Transverse colon (tissue), 4 donors: ENCODE measurements around the gene SYT7. TPM values are rescaled to one million over a fixed set of nuclear protein-coding genes. Genes with fewer than 3 reads are reported as not detected.

ENCODE experiments used
- DNase-seq: peaks from one replicate; pipeline ENCODE4 v3.0.0-alpha.2; 2019
- H3K27ac ChIP-seq, 4 donors: fragments of 200-600 bp; sonication (generic); 2 replicates each; pipeline ENCODE4 v1.5.1; 2016 to 2018; ENCODE audit warnings: inconsistent platforms in 4 of 4
- H3K27me3 ChIP-seq: fragments of 200-600 bp; sonication (generic); 2 replicates; pipeline ENCODE4 v1.5.1; 2017; ENCODE audit warnings: inconsistent platforms
- H3K36me3 ChIP-seq, 4 donors: fragments of 200-600 bp; sonication (generic); 2 replicates each; pipeline ENCODE4 v1.5.1; 2017 to 2019; ENCODE audit warnings: inconsistent platforms in 4 of 4
- H3K4me1 ChIP-seq, 4 donors: fragments of 200-600 bp; sonication (generic); 2 replicates each; pipeline ENCODE4 v1.5.1; 2017 to 2020; ENCODE audit warnings: inconsistent platforms in 4 of 4
- H3K4me3 ChIP-seq, 4 donors: fragments of 200-600 bp; sonication (generic); 1 replicate in 1 of 4; 2 replicates in 3 of 4; pipeline versions ENCODE4 v1.5.1 to v1.6.1; 2017 to 2019; ENCODE audit warnings: inconsistent platforms in 4 of 4
- H3K9me3 ChIP-seq, 2 donors: fragments of 200-600 bp; sonication (generic); 2 replicates each; pipeline ENCODE4 v1.5.1; 2017 to 2019; ENCODE audit warnings: inconsistent platforms in 2 of 2
- CTCF ChIP-seq, 5 experiments: fragments of 200-600 bp in 3 of 5; fragments of 450-650 bp in 2 of 5; sonication (generic) in 3 of 5; IDR thresholded peaks; 1 replicate in 2 of 5; 2 replicates in 3 of 5; pipeline ENCODE4 v1.5.1; 2016 to 2017; ENCODE audit warnings: antibody characterized with exemption in 5 of 5, inconsistent platforms in 3 of 5, mild to moderate bottlenecking in 2 of 5, moderate library complexity in 1 of 5
- EP300 ChIP-seq: sonication (generic); formaldehyde crosslinking; IDR thresholded peaks from one replicate; pipeline ENCODE4 v1.6.1; 2017; ENCODE audit warnings: antibody characterized with exemption, low read depth
- POLR2A ChIP-seq: fragments of 450-650 bp; IDR thresholded peaks from one replicate; pipeline ENCODE4 v1.6.1; 2016; ENCODE audit warnings: antibody characterized with exemption, mild to moderate bottlenecking, moderate library complexity
- POLR2AphosphoS5 ChIP-seq, 3 donors: sonication (generic); formaldehyde crosslinking; IDR thresholded peaks; one replicate each; pipeline ENCODE4 v1.6.1; 2016; ENCODE audit warnings: antibody characterized with exemption in 3 of 3
- WGBS, 2 donors: methylation state at CpG; one replicate each; pipeline ENCODE4 v1.1.5; 2018; ENCODE audit warnings: low coverage in 1 of 2; 5-methylcytosine and 5-hydroxymethylcytosine counted together
- in situ Hi-C, 4 donors: fragments of 200-750 bp; cut with MboI; loops; one replicate each; pipeline versions ENCODE4 v1.15.0 to v1.15.1; 2017; ENCODE audit warnings: low sequenced_read_pairs in 3 of 4, low pct_ligation_motif_present in 1 of 4, low pct_unique_long_range_greater_than_20kb in 1 of 4
- intact Hi-C: fragments of 100-400 bp; cut with DNase I; formaldehyde crosslinking; loops from one replicate; pipeline ENCODE4 v1.15.1; 2023; ENCODE audit warnings: low total_unique reads
- total RNA-seq, 4 donors: library from RNA; depleted of rRNA; stranded (reverse); fragments of >200 nt; gene quantifications; one replicate each; pipeline ENCODE4 v1.1.0, GENCODE V29; 2016

SYT7 gene
- total RNA-seq, 4 donors from 2014 or later = 6.8 to 26.2 (median 12.8) TPM

DNA sequence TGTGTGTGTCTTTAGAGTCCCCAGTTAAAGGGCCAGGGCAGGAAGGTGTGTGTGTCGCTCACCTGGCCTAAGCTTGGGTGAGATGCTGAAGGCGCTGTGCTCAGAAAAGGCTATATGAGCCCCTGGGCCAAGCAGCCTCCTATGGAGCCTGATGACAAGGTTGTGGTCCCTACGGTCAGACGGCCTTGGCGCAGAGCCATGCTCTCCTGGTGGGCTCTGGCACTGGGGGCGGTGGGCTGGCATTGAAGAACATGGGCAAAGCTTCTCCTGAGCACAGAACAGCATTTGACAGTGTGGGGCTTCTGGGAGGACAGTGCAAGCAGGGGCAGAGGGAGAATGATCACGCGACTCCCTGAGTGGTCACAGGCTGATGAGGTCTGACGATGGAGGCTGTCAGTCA, 83.0 kb downstream of the SYT7 start:
- WGBS, 2 donors = 87% methylated on average over 9 of the region's 9 CpGs; no CpG with 5 or more reads in 1 of the 2 donors
- no peaks in the 10 kb centered on the region for H3K36me3 ChIP-seq
- no peak for TF ChIP-seq EP300
- TF ChIP-seq POLR2A = no peak
- no peak for TF ChIP-seq POLR2AphosphoS5 (IDR thresholded peaks at IDR 0.05)
- no peak for TF ChIP-seq CTCF (IDR thresholded peaks at IDR 0.05)
- no peaks in the 10 kb centered on the region for H3K27me3 ChIP-seq
- no peak overlapping the region for H3K4me3 ChIP-seq
- in situ Hi-C loops (no loop called here), intact Hi-C loops (no loop called here)
- H3K27ac ChIP-seq = no peak overlapping the region
- H3K4me1 ChIP-seq = no peaks in the 10 kb centered on the region
- H3K9me3 ChIP-seq = no peaks in the 10 kb centered on the region
- DNase-seq = no peak

GRCh38 chr11:61497473-61497872, 83.4 kb downstream of the SYT7 start:
- Histone ChIP-seq H3K27ac (no peak overlapping the region), H3K4me1 (no peaks in the 10 kb centered on the region), H3K36me3 (no peaks in the 10 kb centered on the region), H3K27me3 (no peaks in the 10 kb centered on the region), H3K9me3 (no peaks in the 10 kb centered on the region), H3K4me3 (no peak overlapping the region)
- no peak for DNase-seq
- in situ Hi-C loops = no loop called here
- no peak for TF ChIP-seq POLR2A
- TF ChIP-seq CTCF (IDR thresholded peaks at IDR 0.05) = no peak
- TF ChIP-seq EP300 = no peak
- TF ChIP-seq POLR2AphosphoS5 (IDR thresholded peaks at IDR 0.05) = no peak
- intact Hi-C loops = no loop called here
- 46 to 89% methylated on average over 2 of the region's 2 CpGs for WGBS, 2 donors

DNA sequence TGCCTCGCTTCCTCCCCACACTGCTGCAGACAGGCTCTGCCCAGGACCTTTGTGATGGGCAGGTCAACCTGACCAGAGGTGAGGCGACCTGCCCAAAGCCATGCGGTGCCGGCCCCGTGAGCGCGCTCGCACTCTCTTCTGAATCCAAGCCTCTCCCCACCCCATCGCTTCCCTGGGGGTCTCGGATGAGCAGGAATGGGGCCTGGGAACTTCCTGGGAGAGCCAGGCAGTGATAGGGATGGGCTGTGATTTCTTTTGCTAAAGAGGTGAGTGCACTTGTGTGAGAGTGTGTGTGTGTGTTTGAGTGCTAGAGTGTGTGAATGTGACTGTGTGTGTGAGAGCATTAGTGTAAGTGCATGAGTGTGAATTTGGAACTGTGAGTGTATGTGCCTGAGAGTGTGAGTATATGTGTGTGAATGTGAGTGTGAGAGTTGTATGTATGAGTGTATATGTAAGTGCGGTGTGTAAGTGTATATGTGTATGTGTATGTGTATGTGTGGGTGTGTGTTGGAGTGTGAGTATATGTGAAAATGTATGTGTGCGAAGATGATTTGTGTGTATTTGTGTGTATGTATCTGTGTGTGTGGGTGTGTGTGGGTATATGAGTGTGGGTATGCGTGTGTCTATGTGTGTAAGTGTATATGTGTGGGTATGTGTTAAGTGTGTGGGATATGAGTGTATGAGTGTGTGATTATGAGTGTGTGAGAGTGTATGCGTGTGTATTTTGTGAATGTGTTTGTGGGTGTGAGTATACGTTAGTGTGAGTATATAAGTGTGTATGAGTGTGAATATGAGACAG, 84.1 kb downstream of the SYT7 start:
- in situ Hi-C loops (no loop called here), intact Hi-C loops (no loop called here)
- 96 to 100% methylated on average over 5 to 15 of the region's 15 CpGs for WGBS, 2 donors

More for the DNA sequence above, 84.1 kb downstream of the SYT7 start:
- Histone ChIP-seq H3K9me3 (no peaks in the 10 kb centered on the region), H3K36me3 (no peaks in the 10 kb centered on the region), H3K27me3 (no peaks in the 10 kb centered on the region), H3K4me3 (no peak overlapping the region), H3K4me1 (no peaks in the 10 kb centered on the region), H3K27ac (no peak overlapping the region)
- no peak for DNase-seq
- no peak for TF ChIP-seq POLR2AphosphoS5 (IDR thresholded peaks at IDR 0.05)
- TF ChIP-seq CTCF (IDR thresholded peaks at IDR 0.05) = no peak
- no peak for TF ChIP-seq POLR2A
- TF ChIP-seq EP300 = no peak
